HG02642 (cell line): ENCODE results near the gene GXYLT1.
"Not testable (repeated sequence)": the region's sequence is repeated elsewhere in the genome, so short reads cannot be mapped to it uniquely, and the experiment has no call there.

Experiments used
- ATAC-seq: cut with Tn5 transposase; IDR thresholded peaks from one replicate; pipeline ENCODE4 v1.9.1; 2021; ENCODE audit warnings: mild to moderate bottlenecking; ENCODE audit not compliant: unreplicated experiment, poor library complexity

GXYLT1 gene, protein sequence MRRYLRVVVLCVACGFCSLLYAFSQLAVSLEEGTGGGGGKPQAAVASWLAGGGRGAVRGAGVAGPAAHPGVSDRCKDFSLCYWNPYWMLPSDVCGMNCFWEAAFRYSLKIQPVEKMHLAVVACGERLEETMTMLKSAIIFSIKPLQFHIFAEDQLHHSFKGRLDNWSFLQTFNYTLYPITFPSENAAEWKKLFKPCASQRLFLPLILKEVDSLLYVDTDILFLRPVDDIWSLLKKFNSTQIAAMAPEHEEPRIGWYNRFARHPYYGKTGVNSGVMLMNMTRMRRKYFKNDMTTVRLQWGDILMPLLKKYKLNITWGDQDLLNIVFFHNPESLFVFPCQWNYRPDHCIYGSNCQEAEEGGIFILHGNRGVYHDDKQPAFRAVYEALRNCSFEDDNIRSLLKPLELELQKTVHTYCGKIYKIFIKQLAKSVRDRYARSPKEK

DNA sequence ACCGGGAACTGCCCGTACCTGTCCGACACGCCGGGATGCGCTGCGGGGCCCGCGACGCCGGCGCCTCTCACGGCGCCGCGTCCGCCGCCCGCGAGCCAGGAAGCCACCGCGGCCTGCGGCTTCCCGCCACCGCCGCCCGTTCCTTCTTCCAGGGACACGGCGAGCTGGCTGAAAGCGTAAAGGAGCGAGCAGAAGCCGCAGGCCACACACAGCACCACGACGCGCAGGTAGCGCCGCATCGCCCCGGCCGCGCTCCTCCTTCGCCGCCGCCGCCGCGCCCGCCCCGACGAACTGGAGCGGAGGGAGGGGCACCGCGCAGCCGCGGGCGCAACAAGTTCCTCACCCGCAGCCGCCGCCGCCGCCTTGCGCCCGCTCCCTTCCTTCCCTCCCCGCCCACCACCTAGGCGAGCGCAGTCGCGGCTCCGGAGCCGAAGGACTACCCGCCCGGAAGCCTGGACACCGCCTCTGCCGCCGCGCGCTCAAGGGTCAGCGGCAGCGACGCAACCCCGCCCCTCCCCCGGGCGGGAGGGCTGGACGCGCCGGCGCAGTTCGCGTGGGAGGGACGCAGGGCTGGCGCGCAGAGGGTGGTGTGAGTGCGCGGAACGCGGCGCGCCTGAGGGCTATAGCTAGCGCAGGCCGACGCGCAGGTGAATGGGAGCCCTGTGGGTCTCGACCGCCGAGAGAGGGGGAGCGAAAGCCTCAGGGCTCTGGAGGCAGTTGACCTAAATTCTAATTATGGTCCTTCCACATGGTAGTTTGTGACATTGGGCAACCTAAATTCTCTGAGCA, at the start of gene GXYLT1:
GXYLT1 (minus strand) TSS at position 467 of the 789 bp plus-strand sequence; CDS start at position 239, 228 bp downstream.
- peak; percentile 96 for ATAC-seq

DNA sequence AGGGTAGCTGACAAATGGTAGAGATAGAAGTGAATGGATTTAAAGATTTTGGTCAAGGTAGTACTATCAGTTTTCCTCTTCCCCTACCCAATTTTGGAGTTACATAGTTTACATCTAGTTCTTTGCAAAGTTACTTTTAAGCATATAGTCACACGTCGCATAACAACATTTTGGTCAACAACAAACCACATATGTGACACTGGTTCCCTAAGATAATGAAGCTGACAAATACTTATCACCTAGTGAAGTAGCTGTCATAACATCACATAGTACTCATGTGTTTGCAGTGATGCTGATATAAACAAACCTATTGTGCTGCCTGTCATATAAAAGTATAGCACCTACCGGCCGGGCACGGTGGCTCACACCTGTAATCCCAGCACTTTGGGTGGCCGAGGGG, 48.0 kb upstream of the GXYLT1 start:
- ATAC-seq = no peak

DNA sequence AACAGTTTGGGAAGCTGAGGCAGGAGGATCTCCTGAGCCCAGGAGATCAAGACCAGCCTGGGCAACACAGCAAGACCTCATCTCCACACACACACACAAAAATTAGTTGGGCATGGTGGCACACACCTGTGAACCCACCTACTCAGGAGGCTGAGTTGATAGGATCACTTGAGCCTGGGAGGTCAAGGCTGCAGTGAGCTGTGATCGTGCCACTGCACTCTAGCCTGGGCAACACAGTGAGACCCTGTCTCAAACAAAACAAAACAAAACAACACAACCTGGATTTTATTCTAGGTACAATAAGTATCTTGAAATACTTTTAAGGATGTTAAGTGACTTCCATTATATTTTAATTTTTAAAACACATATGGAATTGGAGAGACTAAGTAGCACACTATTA, 47.6 kb upstream of the GXYLT1 start:
- ATAC-seq = no peak

DNA sequence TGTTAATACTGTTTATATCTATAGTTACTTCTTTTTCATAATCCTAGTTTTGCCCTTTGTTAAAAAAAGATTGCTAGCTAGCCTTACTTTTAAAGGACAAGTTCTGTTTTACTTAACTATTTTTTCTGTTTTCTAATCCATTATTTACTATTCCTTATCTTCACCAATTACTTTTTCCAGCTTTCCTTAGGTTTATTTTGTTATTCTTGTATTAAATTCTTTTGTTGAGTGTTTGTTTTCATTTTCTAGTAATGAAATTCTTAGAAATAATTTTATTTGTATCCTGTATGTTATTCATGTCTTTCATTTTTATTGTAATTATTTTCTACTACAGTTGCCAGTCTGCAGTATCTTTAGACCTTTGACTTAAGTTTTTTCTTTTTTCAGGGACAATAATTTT, 45.7 kb upstream of the GXYLT1 start:
- no peak for ATAC-seq

DNA sequence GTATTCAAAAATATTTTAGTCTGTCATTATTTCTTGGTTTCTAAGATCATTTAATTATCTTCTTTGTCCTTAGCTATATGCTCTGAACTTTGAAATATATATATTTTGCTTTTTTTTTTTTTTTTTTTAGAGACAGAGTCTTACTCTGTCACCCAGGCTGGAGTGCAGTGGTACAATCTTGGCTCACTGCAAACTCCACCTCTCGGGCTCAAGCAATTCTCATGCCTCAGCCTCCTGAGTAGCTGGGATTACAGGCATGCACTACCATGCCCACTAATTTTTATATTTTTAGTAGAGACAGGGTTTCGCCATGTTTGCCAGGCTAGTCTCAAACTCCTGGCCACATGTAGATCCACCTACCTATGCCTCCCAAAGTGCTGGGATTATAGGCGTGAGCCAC, 43.6 kb upstream of the GXYLT1 start:
- ATAC-seq = not testable (repeated sequence)

DNA sequence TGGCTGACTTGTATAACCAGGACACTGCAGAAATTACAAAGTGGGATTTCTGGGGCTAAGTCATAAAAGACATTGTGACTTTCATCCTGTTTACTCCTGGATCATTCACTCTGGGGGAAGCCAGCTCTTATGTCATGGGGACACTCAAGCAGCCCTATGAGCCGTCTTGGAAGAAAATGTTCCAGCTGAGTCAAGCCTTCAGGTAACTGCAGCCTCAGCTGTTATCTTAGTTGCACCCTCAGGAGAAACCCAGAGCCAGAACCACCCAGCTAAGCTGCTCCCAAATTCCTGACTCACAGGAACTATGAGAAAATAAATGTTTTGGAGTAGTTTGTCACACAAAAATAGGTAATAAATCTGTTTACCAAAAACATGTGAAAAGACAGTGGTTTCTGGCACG, 43.1 kb upstream of the GXYLT1 start:
- ATAC-seq = no peak

DNA sequence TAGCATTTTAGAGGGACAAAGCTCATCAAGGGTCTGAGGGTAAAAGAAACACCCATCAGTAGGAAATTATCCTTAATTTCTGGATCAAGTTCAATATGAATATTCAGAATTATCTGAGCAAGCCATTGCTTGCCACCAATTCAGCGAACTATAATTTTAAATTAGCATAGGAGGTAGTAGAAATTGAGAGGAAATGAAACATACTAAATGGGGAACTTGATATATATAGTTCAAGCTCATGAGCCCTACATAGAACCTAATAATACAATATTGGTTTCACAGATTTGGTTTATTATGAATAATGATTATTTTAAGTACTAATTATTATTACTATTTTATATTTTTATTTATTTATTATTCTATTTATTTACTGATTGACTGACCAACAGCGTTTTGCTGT, 42.1 kb upstream of the GXYLT1 start:
- ATAC-seq = no peak

DNA sequence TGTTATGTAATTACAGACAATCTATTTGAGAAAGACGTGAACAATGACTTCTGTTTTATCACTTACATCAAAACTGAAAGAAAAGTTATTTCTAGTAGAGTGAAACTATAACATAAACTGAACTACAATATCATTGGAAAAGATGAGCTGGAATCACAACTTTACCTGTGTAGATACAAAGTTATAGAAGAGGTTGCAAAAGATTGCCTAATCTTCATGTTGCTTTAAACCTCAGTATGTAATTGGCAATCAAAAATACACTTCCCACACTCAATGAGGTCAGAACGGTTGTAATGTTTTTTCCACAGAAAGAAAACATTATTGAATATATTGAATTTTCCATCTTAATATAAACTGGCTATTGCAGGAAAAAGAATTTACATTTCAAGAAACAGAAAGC, 37.7 kb upstream of the GXYLT1 start:
- no peak for ATAC-seq

DNA sequence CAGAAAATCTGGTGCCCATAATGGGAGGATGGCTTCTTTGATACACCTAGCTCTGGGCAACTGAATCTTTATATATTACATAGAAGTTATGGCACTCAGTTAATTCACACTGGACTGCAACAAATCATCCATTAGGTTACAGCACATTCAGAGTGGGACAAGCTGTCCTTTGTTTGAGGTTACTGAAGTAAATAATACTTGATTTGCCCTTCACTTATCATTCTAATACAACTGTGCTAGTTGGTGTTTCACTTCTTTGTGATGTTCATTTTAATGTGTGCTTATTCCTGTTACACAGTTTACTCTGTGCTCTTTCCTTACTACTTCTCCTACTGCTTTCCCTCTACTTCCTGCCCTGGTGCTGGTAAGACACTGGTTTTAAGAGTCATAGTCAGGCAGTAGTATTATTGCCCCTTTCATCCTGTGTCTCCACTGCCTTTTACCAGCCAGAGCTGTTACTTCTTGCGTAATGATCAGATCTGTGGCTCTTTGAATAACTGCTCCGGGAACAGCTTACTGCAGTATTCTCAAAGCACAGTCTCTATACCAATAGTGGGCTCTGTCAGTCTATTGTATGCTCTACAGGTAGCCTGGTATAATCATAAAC, 36.4 kb upstream of the GXYLT1 start:
- no peak for ATAC-seq

DNA sequence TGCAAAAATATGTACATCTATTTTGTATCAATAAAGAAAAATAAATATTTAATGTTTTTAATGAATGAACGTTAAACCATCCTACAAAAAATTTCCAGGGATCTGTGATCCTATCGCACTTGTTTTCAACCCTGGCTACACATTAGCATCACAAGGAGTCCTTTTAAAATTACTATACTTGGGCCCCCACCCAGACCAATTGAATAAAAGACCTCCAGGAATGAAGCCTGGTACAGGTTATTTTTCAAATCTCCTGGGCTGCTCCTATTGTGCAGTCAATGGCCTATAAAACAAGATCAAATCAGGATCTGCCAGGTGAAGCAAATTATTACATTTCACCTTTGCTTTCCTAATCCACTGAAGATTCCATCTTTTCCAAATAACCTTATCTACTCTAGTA, 33.4 kb upstream of the GXYLT1 start:
- ATAC-seq = no peak

DNA sequence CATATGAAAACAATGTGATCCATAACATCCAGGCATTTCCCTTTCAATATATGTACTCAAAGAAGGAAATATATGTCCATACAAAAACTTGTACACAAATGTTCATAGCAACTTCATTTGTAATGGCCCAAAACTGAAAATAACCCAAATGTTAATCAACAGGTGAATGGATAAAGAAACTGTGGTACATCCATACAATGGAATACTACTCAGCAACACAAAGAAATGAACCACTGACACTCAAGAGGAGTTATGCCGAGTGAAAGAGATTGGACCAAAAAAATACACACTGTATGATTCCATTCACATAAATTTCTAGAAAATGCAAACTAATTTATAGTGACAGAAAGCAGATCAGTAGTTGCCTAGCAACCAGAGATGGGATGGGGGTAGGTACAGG, 30.3 kb upstream of the GXYLT1 start:
- no peak for ATAC-seq

DNA sequence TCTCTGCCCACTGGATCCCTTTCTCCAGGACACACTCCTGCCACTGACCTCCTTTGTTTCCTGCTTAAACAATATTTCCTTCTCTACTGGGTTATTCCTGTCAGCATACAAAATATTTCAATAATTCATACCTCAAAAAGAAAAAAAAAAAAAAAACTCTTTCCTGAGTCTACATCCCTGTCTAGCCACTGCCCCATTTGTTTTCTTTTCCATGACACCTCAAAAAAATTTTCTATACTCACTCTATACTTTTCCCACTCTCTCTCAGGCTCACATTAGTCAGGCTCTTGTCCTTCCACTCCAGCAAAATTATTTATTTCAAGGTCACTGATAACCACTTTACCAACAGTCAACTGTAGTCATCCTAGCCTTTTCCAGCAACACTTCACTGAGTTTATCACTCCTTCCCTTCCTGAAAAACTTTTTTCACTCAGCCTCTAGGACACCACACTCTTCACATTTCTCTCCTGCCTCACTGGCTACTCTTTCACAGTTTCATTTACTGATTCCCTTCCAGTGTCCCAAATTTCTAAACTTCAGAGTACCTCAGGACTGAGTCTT, 29.4 kb upstream of the GXYLT1 start:
- no peak for ATAC-seq

DNA sequence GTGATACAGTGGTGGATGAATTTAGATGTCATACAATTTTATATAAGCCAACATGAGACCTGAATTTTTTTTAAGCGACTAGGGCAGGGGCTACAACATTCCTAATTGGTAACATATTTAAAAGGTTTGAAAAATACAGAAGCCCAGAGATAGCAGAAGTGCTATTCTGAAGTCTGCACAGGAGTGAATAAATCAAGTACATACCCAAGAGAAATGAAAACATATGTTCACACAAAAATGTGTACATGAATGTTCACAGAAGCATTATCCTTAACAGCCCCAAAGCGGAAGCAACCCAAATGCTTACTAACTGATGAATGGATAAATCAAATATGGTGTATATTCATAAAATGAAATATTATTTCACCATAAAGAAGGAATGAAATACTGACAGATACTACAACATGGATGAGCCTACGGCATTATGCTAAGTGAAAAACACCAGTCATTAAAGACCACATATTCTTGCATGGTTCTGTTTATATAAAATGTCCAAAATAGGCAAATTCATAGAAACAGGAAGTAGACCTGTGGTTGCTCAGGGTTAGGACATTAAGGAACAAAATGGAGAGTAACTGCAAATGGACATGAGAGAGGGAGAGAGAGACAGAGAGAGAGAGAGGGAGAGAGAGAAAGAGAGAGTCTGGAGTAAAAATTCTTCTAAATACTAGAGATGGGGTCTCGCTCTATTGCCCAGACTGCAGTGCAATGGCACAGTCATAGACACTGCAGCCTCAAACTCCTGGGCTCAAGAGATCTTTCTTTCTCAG, 28.0 kb upstream of the GXYLT1 start:
- no peak for ATAC-seq

DNA sequence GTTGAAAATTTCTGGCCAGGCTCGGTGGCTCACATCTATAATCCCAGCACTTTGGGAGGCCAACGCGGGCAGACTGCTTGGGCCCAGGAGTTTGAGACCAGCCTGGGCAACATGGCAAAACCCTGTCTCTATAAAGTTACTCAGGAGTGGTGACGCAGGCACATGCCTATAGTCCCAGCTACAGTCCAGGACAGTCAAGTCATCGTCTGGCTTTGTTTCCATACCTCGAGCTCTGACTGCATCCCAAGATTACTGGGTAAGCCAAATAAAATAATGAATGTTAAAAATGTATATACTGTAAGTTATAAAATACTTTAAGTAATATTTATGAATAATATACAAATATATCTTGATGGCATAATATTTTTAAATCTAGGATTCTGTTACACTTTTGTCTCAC, 23.0 kb upstream of the GXYLT1 start:
- ATAC-seq = no peak

DNA sequence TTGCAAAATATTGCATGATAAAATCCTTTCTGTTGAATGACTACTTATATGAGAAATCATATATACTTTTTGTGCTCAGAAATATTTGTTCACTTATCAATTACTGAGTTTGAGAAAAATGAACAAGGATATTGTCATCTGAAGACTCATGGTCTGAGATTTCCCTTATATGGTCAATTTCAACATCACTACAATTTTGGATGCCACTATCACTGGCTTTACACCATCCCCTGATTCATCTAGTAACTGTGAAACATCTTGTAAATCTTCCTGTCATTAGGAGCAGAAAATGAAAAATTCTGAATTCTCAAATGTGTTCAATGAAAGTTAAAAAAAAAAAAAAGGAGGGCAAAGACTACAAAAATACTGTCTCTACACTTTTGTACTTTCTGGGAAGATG, 21.8 kb upstream of the GXYLT1 start:
- no peak for ATAC-seq

DNA sequence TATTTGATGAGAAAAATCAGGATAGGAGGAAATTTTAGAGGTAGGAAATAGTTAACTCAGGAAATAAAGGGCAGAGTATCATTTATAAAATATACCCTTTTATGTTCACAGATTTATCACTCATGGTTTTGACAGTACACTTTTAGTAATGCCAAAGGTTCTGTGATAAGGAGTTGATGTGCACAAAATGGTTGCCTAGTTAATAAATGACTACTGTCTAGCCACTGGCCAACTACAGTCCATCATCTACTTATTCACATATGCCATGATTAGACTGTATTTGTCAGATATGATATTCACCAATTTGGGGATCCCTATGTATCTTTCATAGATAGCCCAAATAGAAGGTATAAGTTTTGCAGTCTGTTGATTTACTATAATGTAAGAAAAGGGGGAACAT, 19.2 kb upstream of the GXYLT1 start:
- ATAC-seq = no peak

DNA sequence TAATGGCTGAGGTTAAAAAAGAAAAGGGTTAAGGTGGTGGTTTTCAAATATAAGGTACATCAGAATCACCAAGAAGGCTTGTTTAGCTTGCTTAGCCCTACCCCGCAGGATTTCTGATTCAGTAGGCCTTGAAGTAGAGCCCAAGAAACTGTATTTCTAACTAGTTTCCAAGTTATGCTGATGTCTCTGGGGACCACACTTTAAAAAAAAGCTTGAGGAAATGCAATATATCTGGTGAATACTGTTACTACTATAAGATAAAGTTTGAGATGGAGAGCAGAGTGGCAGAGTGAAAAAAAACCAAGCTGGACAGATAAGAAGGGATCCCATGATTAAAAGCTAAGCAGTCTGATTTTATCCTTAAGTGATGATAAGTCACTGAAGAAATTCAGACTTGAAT, 18.3 kb upstream of the GXYLT1 start:
- ATAC-seq = no peak

DNA sequence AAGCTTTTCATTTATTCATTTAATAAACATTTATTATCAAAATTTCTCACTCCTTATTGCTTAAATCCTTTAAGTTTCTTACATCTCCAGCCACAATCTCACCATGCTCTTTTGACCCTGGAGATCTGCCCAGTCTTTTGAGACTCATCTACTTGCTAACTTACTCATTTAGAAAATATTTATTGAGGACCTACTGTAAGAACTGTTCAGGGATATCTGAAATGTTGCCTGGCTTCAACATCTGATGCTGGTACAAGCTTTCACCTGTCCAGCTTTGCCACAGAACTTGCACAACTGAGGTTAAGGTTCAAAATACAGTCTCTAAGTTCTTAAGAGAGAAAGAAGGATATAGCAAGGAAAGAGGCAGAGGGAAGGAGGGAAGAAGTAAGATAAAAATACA, 17.5 kb upstream of the GXYLT1 start:
- no peak for ATAC-seq

DNA sequence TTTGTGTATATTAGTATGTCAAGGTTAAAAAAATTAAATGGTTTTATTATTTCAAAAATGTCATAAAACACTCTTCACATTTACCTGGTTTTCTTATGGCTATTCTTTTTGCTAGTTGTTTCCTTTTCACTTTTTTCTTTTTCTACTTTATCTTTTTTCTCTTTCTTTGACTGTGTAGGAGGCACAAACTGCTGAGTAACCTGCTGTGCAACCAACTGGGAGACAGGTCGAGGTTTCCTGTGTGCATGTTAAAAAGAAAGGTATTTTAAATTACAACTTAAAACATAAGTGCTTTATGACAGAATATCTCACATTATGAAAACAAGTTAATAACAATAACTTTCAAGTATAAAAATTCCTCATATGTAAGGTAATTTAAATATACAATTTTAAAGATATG, 16.9 kb upstream of the GXYLT1 start:
- no peak for ATAC-seq

DNA sequence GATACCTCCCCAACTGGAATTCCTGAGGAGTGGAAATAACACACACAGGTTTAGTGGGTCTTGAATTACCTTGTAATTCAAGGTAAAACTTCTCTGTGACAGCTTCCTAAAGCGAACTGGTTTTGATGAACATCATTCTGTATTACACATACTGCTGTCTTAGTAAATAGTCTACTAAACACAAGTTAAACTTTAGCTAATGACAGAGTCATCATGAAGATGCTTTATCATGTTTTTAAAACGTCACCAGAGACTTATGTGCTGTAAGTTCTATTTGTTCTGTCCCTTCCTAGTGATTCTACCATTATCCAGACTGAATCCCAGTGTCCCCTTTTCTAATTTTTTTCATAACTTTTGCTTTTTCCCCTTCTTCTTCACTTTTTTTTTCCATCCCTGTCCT, 11.6 kb upstream of the GXYLT1 start:
- ATAC-seq = no peak
